ENCODE measurements around the gene DNAH6. TPM values are rescaled to one million over a fixed set of nuclear protein-coding genes. Genes with fewer than 3 reads are reported as not detected.

The DNAH6 gene
- total RNA-seq, 1 experiment from 2014 or later, result 0.26 TPM

DNA sequence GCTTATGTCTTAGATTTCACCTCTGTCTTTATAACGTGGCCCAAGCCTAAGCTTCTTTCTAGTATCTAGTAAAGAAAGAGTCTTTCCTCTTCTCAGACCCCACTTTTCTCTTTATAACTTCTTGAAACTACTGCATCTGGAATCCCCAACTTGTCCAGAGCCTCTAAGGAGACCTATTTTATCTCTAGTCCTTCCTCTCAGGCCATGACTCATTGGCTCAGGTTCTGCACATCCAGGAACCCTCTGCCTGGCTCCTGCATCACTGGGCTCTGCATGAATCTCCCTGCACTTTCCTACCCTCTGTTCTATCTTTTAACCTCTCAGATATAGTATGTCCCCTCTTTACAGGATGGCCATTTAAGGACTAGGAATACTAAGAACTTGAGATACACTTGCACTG, 124.7 kb downstream of the DNAH6 start:
- Histone ChIP-seq H3K4ac (ENCODE audit: low read depth, low read length) (no peak overlapping the region), H3T11ph (ENCODE audit: low read length) (no peak overlapping the region), H2BK20ac (ENCODE audit: low read depth, low read length, poor library complexity, severe bottlenecking) (no peak overlapping the region), H2BK120ac (ENCODE audit: low read depth, low read length, poor library complexity, severe bottlenecking) (no peak overlapping the region), H4K8ac (replicated peaks; ENCODE audit: insufficient read length, low read depth, low read length) (no peak overlapping the region), H3K56ac (ENCODE audit: insufficient read length, low read depth, low read length) (no peak overlapping the region), H2AK5ac (ENCODE audit: insufficient read length, low read length) (no peak overlapping the region), H3K9ac (ENCODE audit: extremely low read depth, insufficient read length, low read length) (no peak overlapping the region), H3K79me2 (ENCODE audit: insufficient read depth, low read length) (no peaks in the 10 kb centered on the region), H3K18ac (ENCODE audit: insufficient read length, low read depth, low read length) (no peak overlapping the region), H4K20me1 (ENCODE audit: control insufficient read depth, insufficient read depth, insufficient read length) (no peaks in the 10 kb centered on the region), H3K23ac (ENCODE audit: insufficient read length, low read depth, low read length) (no peak overlapping the region), H2BK15ac (ENCODE audit: low read depth, low read length) (no peak overlapping the region), H2BK12ac (ENCODE audit: insufficient read length, low read depth, low read length) (no peak overlapping the region), H2BK5ac (ENCODE audit: insufficient read length, low read length) (no peak overlapping the region), H3K4me1 (ENCODE audit: insufficient read depth, low read length) (no peaks in the 10 kb centered on the region), H3K79me1 (ENCODE audit: insufficient read depth, low read depth, low read length, poor library complexity, severe bottlenecking) (no peaks in the 10 kb centered on the region), H3K23me2 (ENCODE audit: insufficient read length, low read depth, low read length, poor library complexity, severe bottlenecking) (no peaks in the 10 kb centered on the region), H3K27me3 (ENCODE audit: insufficient read depth, low read length) (no peaks in the 10 kb centered on the region), H3K9me3 (ENCODE audit: control insufficient read depth, low read depth, low read length) (no peaks in the 10 kb centered on the region), H4K5ac (ENCODE audit: insufficient read length, low read depth, low read length) (no peak overlapping the region), H3K14ac (ENCODE audit: insufficient read depth, low read length) (no peak overlapping the region), H4K91ac (ENCODE audit: insufficient read length, low read depth, low read length) (no peak overlapping the region), H3K27ac (ENCODE audit: insufficient read length, low read depth, low read length) (no peak overlapping the region), H3K4me2 (ENCODE audit: insufficient read depth, insufficient read length, low read length) (no peak overlapping the region), H2AFZ (ENCODE audit: low read length) (no peak overlapping the region)
- Mint-ChIP-seq H3K27ac (no peak overlapping the region), H3K4me1 (peaks cover 3 to 4% of the 10 kb centered on the region in 2 experiments; a peak in 1 of 4 replicates), H3K36me3 (ENCODE audit: insufficient read depth in 1 of 3, low read depth in 3 of 3) (peaks cover 0 to 2% (median 0%) of the 10 kb centered on the region in 3 experiments; a peak in 2 of 7 replicates), H3K4me3 (no peak overlapping the region), H3K9me3 (peaks cover 0 to 9% of the 10 kb centered on the region in 2 experiments; a peak in 3 of 5 replicates), H3K27me3 (ENCODE audit: low read depth) (peaks cover 9% of the 10 kb centered on the region; the same call in 1 of the 2 replicates)
- no peak for DNase-seq
- TF ChIP-seq, protein P1, sequence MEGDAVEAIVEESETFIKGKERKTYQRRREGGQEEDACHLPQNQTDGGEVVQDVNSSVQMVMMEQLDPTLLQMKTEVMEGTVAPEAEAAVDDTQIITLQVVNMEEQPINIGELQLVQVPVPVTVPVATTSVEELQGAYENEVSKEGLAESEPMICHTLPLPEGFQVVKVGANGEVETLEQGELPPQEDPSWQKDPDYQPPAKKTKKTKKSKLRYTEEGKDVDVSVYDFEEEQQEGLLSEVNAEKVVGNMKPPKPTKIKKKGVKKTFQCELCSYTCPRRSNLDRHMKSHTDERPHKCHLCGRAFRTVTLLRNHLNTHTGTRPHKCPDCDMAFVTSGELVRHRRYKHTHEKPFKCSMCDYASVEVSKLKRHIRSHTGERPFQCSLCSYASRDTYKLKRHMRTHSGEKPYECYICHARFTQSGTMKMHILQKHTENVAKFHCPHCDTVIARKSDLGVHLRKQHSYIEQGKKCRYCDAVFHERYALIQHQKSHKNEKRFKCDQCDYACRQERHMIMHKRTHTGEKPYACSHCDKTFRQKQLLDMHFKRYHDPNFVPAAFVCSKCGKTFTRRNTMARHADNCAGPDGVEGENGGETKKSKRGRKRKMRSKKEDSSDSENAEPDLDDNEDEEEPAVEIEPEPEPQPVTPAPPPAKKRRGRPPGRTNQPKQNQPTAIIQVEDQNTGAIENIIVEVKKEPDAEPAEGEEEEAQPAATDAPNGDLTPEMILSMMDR (conservative IDR thresholded peaks at IDR 0.05), result no peak
- no CpG with 5 or more reads among the region's 1 CpG for WGBS (ENCODE audit: extremely low coverage, insufficient read length, low lambda C conversion rate)
